GM18499 (cell line): ENCODE data around the gene RAB11A.
A peak's percentile ranks its signal among the peaks of the same experiment; 100 is the strongest.

Experiments
- ATAC-seq: cut with Tn5 transposase; IDR thresholded peaks from one replicate; pipeline ENCODE4 v1.9.1; 2021; ENCODE audit warnings: moderate number of reproducible peaks; ENCODE audit not compliant: insufficient read depth, unreplicated experiment

Gene RAB11A

DNA sequence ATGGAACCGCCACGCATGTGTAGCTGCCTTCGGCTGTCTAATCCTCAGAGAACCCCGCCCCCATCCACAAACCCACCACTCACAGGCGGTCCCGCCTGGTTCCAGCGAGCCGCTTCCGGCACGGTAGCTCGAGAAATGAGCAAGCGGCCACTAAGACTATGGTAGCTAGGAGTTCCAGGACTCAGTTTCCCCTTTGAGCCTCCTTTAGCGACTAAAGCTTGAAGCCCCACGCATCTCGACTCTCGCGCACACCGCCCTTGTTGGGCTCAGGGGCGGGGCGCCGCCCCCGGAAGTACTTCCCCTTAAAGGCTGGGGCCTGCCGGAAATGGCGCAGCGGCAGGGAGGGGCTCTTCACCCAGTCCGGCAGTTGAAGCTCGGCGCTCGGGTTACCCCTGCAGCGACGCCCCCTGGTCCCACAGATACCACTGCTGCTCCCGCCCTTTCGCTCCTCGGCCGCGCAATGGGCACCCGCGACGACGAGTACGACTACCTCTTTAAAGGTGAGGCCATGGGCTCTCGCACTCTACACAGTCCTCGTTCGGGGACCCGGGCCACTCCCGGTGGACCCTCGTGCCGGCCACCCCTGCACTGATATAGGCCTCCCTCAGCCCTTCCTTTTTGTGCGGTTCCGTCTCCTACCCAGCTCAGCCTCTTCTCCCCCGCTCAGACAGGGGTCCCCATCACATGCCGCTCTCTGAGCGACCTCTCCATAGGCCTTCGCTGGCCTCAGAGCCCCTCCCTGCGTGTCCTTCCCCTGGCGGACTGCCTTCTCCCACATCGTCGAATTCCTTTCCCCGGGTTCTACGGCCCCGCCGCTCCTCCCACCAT is at the start of gene RAB11A:
Gene RAB11A, plus strand, starts transcription at position 366 of the 828 bp plus-strand sequence. Its CDS starts 95 bp downstream, at position 461.
- peak; percentile 47 for ATAC-seq

DNA sequence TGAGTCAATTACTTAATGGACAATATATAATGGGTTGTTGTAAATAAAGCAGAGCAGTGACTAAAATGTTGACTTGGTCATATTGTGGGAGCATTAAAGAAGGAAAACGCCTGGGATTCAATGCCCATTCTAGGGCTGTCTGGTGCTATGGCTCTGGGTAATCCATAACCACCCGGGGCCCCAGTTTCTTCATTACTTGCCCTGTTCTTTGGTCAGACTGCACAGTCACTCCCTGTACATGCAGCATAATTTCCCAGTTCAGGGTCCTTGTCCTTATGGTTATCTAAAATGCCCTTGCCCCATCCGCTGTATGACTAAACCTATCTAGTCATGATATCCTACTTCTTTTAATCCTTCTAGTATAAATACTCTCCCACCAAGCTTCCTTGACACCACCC is 49.7 kb upstream of the RAB11A start:
- ATAC-seq, result no peak

DNA sequence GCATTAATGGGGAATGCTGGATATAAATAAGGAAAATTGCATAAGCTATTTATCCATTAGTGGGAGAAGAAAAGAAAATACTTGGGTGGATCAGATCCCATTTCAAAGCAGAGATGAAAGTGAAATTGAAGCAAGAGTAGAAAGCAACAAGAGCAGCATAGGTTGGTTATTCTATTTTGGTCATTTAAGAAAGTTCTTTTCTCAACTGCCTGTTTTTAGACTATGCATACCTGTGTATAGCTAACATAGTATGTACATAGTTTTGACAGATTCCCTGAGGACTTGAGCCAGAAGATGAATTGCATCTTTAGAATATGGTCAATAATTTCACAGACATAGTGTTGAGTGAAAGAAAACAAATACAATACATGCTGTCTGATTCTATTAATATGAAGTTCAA is 48.2 kb upstream of the RAB11A start:
- no peak for ATAC-seq

DNA sequence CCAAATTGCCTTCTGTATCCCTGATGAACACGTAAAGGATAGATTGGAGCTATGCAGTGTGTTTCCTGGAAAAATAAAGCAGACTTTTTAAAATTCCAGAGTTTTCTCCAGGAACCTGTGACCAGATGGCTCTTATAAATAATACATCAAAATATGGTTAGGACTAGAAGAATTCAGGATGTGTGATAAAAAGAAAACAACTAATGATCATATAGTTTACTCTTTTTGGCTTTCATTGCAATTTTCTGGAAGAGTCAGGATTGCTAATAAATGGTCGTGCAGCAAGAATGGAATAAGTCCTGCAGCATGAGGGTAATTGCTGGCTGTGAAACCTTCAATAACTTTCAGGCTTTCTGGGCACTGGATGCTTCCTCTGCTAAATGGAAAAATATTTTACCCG is 47.0 kb upstream of the RAB11A start:
- no peak for ATAC-seq

DNA sequence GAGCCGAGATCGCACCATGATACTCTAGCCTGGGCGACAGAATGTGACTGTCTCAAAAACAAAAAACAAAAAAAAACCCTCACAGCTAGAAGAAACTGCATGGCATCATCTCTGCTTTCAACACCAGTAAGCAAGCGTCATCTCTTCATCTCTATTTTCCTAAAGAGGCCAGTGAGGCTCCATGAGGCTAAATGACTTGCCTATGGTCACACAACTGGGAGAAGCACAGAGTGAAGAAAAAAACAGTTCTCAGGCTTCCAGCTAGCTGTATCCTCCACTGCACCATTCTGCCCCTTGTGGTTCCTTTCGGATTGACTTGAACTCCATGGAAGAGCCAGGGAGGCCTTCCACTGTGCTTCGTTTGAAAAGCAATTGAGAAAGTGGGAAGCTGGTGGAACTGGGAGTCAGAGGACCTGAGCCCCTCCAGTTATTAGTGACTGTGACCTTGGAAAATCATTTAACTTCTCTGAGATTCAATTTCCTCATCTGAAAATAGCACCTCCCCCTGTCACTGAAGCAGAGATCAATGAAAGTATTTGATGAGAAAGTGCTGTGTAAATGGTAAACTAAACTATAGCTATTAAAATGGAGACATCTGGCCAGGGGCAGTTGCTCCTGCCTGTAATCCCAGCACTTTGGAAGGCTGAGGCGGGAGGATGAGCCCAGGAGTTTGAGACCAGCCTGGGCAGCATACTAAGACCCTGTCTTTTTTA is 45.1 kb upstream of the RAB11A start:
- no peak for ATAC-seq

DNA sequence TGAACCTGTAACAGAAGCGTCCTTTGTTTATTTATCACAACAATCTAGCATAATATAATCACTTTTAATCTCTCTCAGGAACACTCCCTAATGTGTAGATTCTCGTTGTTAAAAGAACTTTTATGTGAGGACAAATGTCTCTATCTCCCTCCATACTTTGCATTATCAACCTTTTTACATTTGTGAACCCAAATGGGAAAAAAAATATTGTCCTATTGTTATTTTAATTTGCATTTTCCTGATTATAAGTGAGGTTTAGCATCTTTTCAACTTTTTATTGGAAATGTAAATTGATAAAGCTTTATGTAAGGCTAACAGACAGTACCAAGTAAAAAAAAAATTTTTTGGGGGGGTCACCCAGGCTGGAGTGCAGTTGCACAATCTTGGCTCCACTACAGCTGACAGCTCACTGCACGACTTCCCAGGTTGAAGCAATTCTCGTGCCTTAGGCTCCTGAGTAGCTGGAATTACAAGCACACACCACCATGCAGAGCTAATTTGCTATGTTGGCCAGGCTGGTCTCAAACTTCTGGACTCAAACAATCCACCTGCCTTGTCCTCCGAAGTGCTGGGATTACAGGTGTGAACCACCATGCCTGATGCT is 44.2 kb upstream of the RAB11A start:
- ATAC-seq, result no peak

DNA sequence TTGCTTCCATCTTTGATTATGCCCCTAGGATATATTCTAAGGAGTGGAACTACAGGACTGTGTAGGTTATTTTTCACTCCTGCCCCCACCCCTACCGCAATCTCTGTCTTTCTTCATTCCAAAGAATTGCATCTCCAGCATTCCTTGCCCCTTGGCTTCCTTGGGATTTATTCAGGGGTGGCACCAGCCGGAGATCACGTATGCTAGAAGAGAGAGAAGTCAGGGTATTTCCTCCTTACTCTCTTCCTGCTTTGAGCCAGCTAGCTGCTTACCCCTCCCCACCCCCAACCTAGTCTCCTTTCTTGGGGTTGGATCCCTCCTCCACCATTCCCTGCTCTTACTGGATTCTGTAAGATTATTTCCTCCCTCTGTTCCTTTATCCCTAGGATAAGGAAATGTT is 42.2 kb upstream of the RAB11A start:
- ATAC-seq, result no peak

DNA sequence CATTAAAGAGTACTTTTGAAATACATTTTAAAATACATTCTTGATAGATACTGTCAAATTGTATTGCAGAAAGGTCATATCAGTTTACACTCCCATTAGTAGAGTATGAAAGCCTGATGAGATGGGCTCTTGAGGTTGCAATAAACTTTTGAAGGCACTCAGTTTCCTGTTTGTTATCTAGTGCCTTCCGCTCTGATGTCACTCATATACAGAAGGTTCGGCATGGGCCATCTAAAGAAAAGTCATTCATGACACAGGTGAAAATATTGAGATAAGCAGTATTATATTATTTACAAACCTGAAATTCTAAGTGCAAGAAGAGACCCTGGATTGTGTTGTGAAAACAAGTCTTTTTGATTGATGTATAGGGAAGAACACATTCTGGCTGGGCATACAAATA is 40.7 kb upstream of the RAB11A start:
- ATAC-seq, result no peak

DNA sequence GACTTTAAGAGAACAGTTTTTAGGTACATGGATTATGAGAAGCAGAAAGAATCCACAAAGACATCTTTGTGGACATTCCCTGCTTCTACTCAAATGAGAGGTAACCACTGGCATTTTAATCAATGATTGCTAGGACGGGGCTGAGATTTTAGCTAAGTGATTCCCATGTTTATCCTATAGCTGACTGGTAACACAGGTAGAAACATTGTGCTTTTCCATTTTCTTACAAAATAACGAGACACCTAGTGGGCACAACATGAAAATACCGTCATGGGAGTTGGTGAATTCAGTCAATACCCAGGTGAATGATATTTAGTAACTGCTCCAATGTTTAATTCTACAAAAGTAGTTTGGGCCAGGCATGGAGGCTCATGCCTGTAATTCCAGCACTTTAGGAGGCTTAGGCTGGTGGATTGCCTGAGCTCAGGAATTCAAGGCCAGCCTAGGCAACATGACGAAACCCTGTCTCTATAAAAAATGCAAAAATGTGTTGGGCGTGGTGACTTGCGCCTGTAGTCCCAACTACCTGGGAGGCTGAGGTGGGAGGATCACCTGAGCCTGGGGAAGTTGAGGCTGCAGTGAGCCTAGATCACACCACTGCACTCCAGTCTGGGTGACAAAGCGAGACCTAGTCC is 40.0 kb upstream of the RAB11A start:
- no peak for ATAC-seq

DNA sequence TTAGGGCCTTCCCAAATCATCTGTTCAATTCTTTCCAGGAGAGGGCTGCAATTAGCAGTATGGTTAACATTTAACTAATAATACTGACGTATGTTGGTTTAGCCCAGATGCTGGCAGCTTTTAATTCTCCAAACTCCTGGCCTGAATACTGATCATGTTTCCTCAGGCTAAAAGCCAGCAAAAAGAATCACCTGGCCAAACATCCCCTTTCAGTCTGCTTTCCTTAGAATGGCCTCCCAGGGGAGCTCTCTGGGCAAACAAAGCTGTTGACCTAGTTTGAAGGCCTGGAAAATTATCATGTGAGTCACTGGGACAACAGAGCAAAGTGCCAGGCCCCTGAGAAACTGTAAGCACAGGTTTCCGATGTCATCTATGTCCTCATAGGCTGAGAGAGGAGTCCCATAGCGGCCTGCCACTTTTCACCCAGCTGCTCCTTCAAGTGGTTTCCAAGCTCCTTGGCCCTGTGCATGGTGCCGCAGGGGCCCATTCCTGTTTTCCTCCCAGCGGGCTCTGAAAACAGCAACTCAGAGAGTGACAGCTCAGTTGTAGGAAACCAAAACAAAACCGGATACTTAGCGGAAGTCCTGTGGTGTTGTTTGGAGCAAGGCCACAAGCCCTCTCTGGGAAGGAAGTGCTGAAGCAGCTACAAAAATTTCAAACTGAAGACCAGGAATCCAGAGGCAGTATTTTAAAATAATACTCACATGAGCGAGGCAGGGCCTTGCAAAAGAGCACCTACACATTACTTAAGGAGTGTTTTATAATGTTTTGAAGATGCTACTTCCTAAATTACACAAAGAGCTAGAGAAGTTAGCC is 36.5 kb upstream of the RAB11A start:
- no peak for ATAC-seq

DNA sequence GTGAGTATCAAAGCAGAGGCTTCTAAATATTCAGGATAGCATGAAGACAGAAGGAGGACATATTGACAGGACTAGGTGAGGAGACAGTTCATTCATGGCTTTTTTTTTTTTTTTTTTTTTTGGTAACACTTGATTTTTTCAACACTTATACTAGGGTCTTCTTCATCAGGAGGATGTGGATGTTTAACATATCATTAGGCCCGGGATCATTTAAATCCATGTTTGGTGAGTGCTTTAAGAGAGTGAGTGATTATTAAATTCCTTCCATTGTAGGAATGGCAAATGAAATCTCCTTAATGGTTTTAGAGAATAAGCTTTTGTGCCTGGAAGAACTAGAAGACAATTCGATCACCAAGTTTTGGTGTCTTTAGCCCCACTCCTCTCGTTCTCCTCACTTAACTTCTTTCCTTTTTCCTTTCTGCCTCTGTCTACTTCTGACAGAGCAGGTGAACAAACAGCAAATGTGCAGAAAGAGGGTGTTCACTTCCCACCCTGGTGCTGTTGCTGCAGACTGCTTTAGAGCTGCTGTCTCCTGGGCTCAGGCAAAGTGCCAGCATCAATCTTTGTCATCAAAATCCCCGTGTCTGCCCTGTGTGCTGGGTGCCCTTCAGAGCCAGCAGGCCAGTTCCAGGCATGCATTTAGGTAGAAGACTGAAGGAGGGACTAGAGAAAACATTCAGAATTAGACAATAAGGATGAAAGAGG is 35.6 kb upstream of the RAB11A start:
- ATAC-seq, result no peak

DNA sequence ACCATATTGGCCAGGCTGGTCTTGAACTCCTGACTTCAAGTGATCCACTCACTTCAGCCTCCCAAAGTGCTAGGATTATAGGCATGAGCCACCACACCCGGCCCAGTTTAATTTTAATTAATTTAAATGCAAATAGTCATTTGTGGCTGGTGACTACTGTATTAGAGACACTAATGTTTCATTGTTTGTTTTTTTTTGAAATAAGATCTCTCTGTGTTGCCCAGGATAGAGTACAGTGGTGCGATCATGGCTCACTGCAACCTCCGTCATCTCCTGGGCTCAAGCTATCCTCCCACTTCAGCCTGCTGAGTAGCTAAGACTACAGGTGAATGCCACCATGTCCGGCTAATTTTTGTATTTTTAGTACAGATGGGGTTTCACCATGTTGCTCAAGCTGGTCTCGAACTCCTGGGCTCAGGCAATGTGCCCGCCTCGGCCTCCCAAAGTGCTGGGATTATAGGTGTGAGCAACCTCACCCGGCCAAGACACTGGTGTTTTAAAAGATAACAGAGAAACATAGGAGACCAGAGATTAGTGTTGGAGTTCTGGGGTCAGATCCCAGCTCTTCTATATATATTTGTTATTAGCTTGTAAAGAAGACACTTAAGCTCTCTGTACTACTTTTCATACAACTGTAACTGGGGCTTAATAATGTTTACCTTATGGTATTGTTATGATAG is 34.5 kb upstream of the RAB11A start:
- no peak for ATAC-seq

DNA sequence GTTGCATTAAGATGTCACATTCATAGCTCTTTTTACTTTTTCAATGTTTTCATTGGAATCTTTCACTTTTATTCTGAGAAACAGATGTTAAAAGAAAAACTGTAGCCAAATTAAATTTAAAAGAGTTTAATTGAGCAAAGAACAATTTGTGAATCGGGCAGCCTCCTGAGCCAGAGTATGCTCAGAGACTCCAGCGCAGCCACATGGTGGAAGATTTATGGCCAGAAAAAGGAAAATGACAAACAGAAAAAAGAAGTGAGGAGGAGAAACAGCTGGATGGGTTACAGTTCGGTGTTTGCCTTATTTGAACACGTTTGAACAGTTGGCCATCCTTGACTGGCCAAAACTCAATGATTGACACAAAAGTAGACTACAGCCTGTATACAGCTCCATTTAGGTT is 33.8 kb upstream of the RAB11A start:
- ATAC-seq, result no peak

DNA sequence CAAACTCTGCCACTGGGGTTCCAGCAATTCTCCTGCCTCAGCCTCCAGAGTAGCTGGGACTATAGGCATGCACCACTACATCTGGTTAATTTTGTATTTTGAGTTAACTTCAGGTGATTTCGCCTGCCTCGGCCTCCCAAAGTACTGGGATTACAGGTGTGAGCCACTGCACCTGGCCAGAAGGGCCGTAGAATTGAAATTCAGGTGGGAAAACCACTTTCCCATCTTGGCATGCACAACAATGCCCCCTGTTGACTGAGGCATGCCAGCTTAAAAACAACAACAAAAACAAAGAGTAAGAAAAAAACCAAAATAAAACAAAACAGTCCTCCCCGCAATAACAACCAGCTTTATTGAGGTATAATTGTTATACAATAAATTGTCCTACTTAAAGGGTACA is 32.6 kb upstream of the RAB11A start:
- ATAC-seq, result no peak

DNA sequence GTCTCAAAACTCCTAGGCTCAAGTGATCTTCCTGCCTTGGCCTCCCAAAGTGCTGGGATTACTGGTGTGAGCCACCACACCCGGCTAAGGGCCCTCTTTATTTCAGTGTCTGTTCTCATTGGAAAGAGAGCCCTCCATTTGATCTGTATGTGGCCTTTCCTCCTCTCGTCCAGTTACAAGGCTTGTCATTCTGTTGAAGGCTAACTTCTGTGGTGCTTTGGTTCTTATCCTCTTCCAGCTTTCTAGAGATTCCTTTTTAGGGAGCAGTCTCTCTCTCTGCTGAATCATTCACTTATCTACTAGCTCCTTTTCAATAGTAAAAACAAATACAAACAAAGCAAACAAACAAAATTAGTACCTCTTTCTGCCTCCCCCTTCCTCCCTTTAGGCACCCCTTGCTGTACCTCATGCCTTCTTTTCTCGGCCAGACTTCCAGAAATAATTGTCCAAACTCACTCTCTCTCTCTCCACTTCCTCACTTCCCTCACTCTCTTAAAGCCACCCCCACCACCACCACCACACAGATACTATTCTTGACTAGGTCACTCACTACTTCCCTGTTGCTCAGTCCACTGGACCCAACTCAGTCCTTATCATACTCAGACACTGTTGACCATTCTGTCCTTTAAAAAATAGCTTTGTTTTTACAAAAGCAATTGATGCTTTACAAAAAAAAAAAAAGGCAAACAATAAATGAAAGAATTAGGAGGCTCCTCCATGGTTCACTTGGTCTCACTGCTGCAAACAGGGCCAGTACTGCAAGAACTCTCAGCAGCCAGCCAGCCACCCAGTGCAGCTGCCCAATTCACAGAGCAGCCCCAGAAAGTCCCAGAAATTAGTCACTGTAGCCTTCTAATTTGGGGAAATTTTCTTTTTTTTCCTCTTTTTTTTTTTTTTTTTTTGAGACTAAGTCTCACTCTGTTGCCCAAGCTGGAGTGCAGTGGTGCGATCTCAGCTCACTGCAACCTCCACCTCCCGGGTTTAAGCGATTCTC is 31.7 kb upstream of the RAB11A start:
- no peak for ATAC-seq

DNA sequence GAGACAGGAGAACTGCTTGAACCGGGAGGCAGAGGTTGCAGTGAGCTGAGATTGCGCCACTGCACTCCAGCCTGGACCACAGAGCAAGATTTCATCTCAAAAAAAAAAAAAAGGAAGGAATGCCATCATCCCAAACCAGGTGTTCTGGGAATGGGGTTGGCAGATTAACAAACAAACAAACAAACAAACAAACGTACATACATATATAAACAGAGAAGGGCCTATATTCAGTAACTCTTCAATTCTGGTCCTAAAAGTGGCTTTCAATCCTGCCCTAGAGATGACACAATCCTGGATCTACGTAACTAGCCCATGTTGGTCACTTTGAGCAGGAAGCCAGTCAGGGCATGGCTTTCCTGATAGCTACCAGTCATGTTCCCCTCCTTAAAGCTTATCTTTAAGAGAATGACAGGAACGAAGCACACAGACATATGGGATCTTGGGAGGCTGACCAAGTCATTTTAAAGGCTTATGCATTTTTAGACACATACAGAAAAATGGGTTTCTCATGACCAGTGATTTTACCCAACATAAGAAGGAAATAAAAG is 29.9 kb upstream of the RAB11A start:
- ATAC-seq, result no peak

DNA sequence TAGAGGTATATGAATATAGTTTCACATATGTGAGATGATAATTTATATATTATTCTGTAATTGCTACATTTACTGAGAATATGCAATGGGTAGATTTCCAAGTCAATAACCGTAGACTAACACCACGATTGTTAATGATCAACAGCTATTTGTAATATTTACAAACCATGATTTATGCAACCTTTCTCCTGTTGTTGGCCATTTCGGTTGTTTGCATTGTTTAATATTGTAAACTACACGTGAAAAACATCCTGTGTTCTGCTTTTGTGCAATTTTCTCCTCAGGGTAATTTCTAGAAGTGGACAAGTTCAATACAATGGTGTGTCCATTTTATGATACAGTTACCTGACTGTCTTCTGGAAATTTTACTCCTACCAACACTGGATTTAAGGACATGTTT is 29.3 kb upstream of the RAB11A start:
- no peak for ATAC-seq
